Chondrocyte (in vitro differentiated cells): ENCODE measurements around the gene ITPKA. TPM values are rescaled to one million over a fixed set of nuclear protein-coding genes. Genes with fewer than 3 reads are reported as not detected.

Experiments
- DNase-seq: peaks from one replicate; pipeline ENCODE4 v3.0.0; 2021; ENCODE audit warnings: mixed read lengths, low spot score
- H3K27ac Mint-ChIP-seq: one replicate; pipeline ENCODE4 v1.8.0; 2021; ENCODE audit warnings: mild to moderate bottlenecking, moderate library complexity, mixed read lengths; ENCODE audit not compliant: unreplicated experiment
- H3K27me3 Mint-ChIP-seq: 2 replicates; pipeline ENCODE4 v1.8.0; 2021; ENCODE audit warnings: low read depth, mixed read lengths
- H3K36me3 Mint-ChIP-seq: 2 replicates; pipeline ENCODE4 v1.8.0; 2021; ENCODE audit warnings: low read depth, mixed read lengths
- H3K4me1 Mint-ChIP-seq: 2 replicates; pipeline ENCODE4 v1.8.0; 2021; ENCODE audit warnings: low read depth, mild to moderate bottlenecking, mixed read lengths
- H3K4me3 Mint-ChIP-seq: one replicate; pipeline ENCODE4 v1.8.0; 2021; ENCODE audit warnings: mild to moderate bottlenecking, moderate library complexity, mixed read lengths; ENCODE audit not compliant: unreplicated experiment
- H3K9me3 Mint-ChIP-seq: 2 replicates; pipeline ENCODE4 v1.8.0; 2021; ENCODE audit warnings: low read depth, mixed read lengths
- CTCF ChIP-seq: fragments of 200-600 bp; sonication (generic); IDR thresholded peaks from 2 replicates; pipeline ENCODE4 v1.5.0; 2021; ENCODE audit warnings: antibody characterized with exemption, mild to moderate bottlenecking, moderate library complexity
- total RNA-seq: library from RNA; stranded (reverse); gene quantifications from 3 replicates; pipeline ENCODE4 v1.2.1, GENCODE V29; 2021

Gene ITPKA
- total RNA-seq, 1 donor from 2014 or later = 0.32 TPM

GRCh38 chr15:41511331-41511898, 17.7 kb downstream of the ITPKA start:
- Mint-ChIP-seq H3K36me3 (no peaks in the 10 kb centered on the region), H3K4me1 (peaks cover 20% of the 10 kb centered on the region), H3K27me3 (peaks cover 26% of the 10 kb centered on the region), H3K27ac (no peak overlapping the region), H3K9me3 (no peaks in the 10 kb centered on the region), H3K4me3 (no peak overlapping the region)
- no peak for TF ChIP-seq CTCF
- DNase-seq = no peak

GRCh38 chr15:41511899-41512369, 18.3 kb downstream of the ITPKA start:
- Mint-ChIP-seq H3K27me3 (peaks cover 26% of the 10 kb centered on the region), H3K27ac (no peak overlapping the region), H3K4me3 (peak overlapping the region; percentile 61), H3K36me3 (no peaks in the 10 kb centered on the region), H3K4me1 (peaks cover 20% of the 10 kb centered on the region), H3K9me3 (no peaks in the 10 kb centered on the region)
- no peak for TF ChIP-seq CTCF
- no peak for DNase-seq

- H3K4me1 Mint-ChIP-seq = peaks cover 20% of the 10 kb centered on the region
- DNase-seq = no peak
- TF ChIP-seq CTCF = no peak
- H3K4me3 Mint-ChIP-seq = peak overlapping the region; percentile 61
- H3K27me3 Mint-ChIP-seq = peaks cover 26% of the 10 kb centered on the region
- no peak overlapping the region for H3K27ac Mint-ChIP-seq
- no peaks in the 10 kb centered on the region for H3K36me3 Mint-ChIP-seq
- no peaks in the 10 kb centered on the region for H3K9me3 Mint-ChIP-seq
These were observed 18.9 kb downstream of the ITPKA start for GRCh38 chr15:41512512-41512939.

GRCh38 chr15:41512940-41513505, 19.3 kb downstream of the ITPKA start:
- Mint-ChIP-seq H3K27ac (no peak overlapping the region), H3K27me3 (peaks cover 26% of the 10 kb centered on the region), H3K9me3 (no peaks in the 10 kb centered on the region), H3K4me3 (peak overlapping the region; percentile 61), H3K4me1 (peaks cover 20% of the 10 kb centered on the region), H3K36me3 (peaks cover 2% of the 10 kb centered on the region)
- DNase-seq = no peak
- TF ChIP-seq CTCF = no peak

- H3K27me3 Mint-ChIP-seq = peaks cover 26% of the 10 kb centered on the region
- H3K9me3 Mint-ChIP-seq = no peaks in the 10 kb centered on the region
- no peak for DNase-seq
- peak within 1 kb of the TSS; percentile 61 for H3K4me3 Mint-ChIP-seq
- peaks cover 3% of the 10 kb centered on the region for H3K36me3 Mint-ChIP-seq
- peak within 1 kb of the TSS; percentile 17 for H3K27ac Mint-ChIP-seq
- no peak for TF ChIP-seq CTCF
- H3K4me1 Mint-ChIP-seq = peaks cover 20% of the 10 kb centered on the region
These were observed 20.0 kb downstream of the ITPKA start, which contains the start of gene LTK for GRCh38 chr15:41513506-41514227. Gene LTK (minus strand): TSS chr15:41513827. CDS start chr15:41513709, 118 bp downstream.
